HG02885 (cell line): ENCODE data around the gene ACADS.
"Not testable (repeated sequence)": the region's sequence is repeated elsewhere in the genome, so short reads cannot be mapped to it uniquely, and the experiment has no call there.

ENCODE experiments used
- ATAC-seq: cut with Tn5 transposase; IDR thresholded peaks from one replicate; pipeline ENCODE4 v1.9.1; 2021; ENCODE audit warnings: mild to moderate bottlenecking; ENCODE audit not compliant: unreplicated experiment, poor library complexity

Gene ACADS

GRCh38 chr12:120724720-120725119, 906 bp upstream of the ACADS start:
- ATAC-seq = no peak

- no peak for ATAC-seq
These were observed 421 bp upstream of the ACADS start for GRCh38 chr12:120725151-120725658.

DNA sequence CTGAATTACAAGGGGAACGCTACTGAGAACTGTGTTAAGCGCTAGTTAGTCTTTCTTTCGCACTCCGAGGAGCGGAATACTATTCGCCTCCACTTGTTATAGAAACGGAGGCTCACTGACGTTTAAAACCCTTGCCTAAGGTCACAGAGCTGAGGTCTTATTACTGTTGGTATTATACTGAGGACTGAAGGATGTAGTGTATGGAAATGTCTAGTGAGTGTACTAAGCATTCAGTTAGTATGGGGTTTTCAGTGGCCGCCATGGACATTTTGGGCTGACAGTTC, 826 bp downstream of the ACADS start:
- no peak for ATAC-seq

GRCh38 chr12:120726961-120727360, 1.3 kb downstream of the ACADS start:
- no peak for ATAC-seq

DNA sequence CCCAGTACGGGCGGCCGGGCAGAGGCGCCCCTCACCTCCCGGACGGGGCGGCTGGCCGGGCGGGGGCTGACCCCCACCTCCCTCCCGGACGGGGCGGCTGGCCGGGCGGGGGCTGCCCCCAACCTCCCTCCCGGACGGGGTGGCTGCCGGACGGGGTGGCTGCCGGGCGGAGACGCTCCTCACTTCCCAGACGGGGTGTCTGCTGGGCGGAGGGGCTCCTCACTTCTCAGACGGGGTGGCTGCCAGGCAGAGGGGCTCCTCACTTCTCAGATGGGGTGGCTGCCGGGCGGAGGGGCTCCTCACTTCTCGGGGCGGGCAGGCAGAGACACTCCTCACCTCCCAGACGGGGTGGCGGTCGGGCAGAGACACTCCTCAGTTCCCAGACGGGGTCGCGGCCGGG, 6.6 kb downstream of the ACADS start:
- not testable (repeated sequence) for ATAC-seq

DNA sequence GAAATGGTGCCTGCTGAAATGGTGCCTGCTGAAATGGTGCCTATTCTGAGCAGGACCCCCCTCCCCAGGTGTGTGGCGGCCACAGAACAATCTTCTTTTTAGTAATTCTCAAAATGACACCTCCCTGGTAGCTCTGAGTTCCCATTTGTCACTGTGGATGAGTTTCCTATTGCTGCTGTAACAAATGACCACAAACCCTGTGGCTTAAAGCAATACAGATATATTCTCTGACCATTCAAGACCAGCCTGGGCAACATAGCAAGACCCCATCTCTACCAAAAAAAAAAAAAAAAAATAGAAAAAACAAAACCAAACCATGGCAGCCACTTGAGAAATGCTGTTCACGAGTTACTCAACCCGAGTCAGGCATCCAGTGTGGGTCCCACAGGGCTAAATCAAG, 7.9 kb downstream of the ACADS start:
- ATAC-seq = no peak

- no peak for ATAC-seq
These were observed 8.6 kb downstream of the ACADS start for GRCh38 chr12:120734210-120734609.

DNA sequence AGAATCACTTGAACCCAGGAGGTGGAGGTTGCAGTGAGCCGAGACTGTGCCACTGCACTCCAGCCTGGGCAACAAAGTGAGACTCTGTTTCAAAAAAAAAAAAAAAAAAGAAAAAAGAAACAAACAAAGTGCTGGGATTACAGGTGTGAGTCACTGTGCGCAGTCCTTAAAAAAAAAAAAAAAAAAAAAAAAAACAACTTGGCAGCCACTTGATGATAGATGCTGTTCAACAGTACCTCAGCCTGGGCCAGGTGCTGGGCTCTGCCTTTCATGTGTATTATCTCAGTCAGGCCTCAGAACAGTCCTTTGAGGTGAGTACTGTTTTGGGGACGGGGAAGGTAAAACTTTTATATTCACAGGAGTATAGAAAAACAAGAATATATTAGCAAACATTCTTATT, 9.6 kb downstream of the ACADS start:
- ATAC-seq = no peak

GRCh38 chr12:120736404-120737331, 11.0 kb downstream of the ACADS start:
- no peak for ATAC-seq

- no peak for ATAC-seq
These were observed 12.1 kb downstream of the ACADS start for GRCh38 chr12:120737557-120738251.

DNA sequence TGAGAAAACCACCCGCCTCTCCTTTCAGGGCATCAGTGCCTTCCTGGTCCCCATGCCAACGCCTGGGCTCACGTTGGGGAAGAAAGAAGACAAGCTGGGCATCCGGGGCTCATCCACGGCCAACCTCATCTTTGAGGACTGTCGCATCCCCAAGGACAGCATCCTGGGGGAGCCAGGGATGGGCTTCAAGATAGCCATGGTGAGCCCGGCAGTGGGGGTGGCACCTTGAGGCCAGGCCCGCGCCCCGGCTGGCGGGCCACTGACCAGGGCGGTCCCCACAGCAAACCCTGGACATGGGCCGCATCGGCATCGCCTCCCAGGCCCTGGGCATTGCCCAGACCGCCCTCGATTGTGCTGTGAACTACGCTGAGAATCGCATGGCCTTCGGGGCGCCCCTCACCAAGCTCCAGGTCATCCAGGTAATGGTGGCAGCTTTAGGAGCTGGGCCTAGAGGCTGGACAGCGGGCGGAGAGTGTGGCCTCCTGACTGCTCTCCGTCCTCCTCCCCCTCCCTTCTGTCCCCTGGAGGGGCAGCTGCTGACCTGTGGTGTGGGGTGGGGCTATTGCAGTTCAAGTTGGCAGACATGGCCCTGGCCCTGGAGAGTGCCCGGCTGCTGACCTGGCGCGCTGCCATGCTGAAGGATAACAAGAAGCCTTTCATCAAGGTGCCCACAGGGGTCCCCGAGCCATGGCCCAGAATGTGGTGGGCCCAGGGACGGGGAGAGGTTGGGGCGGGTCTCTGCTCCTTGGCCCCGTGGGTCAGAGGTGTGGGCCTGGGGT, 12.8 kb downstream of the ACADS start:
- ATAC-seq = no peak

DNA sequence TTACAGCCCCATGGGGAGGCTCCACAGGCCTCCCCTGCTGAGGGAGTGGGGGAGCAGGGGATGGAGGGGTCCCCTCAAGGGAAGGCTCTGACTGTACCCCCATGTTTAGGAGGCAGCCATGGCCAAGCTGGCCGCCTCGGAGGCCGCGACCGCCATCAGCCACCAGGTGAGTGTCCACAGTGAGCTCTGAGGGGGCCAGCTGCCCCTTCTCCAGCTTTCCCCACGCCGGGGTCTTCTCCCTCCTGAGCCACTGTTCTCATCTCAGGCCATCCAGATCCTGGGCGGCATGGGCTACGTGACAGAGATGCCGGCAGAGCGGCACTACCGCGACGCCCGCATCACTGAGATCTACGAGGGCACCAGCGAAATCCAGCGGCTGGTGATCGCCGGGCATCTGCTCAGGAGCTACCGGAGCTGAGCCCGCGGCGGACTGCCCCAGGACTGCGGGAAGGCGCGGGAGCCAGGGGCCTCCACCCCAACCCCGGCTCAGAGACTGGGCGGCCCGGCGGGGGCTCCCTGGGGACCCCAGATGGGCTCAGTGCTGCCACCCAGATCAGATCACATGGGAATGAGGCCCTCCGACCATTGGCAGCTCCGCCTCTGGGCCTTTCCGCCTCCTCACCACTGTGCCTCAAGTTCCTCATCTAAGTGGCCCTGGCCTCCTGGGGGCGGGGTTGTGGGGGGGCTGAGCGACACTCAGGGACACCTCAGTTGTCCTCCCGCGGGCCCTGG, 13.6 kb downstream of the ACADS start:
- ATAC-seq = no peak

DNA sequence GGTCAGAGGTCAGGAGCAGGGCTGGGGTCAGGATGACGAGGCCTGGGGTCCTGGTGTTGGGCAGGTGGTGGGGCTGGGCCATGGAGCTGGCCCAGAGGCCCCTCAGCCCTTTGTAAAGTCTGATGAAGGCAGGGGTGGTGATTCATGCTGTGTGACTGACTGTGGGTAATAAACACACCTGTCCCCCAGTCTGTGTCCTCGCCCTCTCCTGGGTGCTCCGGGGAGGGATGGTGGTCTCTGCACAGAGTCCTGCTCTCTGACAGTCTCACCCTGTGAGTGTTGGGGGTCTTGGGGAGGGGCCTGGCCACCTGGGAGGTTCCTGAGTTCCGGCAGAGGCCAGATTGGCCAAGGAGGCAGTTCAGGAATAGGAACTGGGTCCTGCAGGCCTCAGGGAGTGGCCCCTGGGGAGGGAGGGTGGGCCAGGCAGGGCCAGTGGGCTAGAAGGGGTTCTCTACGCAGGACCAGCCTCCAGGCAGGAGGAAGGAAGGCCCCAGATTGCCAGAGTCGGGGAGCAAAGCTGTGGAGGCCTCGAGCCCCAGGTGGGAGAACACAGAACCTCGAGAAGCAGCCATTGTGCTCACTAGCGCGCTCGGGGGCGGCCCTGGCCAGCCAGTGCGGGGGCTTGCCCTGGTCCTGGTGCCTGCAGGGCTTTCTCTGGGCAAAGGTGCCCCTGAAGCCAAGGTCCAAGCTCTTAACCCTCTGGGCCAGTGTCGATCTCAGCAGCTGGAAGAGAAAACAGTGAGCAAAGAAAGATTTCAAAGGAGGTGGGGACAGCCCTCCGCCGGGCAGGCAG, 14.4 kb downstream of the ACADS start:
- no peak for ATAC-seq

GRCh38 chr12:120740871-120741270, 15.2 kb downstream of the ACADS start:
- no peak for ATAC-seq

GRCh38 chr12:120741476-120742421, 16.1 kb downstream of the ACADS start:
- ATAC-seq = no peak

DNA sequence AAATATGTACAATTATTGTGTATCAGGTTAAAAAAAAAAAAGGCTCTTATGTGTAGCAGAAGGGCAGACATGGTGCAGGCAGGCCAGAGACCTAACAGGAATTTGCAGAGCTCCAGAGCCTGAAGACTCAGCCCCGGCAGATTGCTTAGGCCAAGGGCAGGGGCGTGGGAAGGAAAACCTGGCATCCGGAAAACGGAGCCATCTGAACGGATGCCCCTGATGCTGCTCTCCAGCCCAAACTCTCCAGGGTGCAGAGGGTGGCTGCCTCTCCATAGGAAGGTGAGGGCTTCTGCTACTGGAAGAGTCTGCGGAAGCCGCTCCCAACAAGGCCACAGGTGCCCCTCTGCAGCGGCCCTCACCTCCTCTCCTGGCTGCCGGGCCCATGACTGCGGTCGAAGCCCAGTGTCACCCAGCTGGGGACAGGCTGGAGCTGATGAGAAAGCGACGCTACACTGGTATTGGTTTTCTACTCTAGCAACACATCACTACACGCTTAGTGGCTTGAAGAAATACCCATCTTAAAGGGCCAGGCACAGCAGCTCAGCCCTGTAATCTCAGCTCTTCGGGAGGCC, 19.4 kb downstream of the ACADS start:
- no peak for ATAC-seq

DNA sequence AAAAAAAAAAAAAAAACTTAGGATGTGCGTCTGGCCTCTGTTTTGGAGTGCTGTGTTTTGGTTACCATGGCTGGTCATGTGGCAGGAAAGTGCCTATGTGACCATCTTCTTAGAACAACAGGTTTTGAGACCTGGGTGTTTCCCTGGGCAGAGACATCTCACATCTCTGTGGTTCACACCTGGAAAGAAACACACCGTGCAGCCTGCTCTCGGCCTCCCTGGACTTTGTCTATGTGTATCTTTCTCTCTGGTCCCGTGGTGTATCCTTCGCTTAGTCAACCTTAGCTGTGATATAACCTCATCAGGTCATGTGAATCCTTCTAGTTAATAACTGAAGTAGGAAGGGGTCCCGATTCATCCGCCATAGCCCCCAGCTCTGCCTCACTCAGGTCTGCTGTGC, 22.6 kb downstream of the ACADS start:
- no peak for ATAC-seq

- no peak for ATAC-seq
These were observed 23.6 kb downstream of the ACADS start for GRCh38 chr12:120749256-120749655.
